ENCODE results near the gene DMBX1.

Gene DMBX1

GRCh38 chr1:46453449-46453848 is 36.2 kb upstream of the DMBX1 start:
- H3K4me3 ChIP-seq (ENCODE audit: low read depth, low read length), result no peak overlapping the region
- TF ChIP-seq CTCF (conservative IDR thresholded peaks at IDR 0.05; ENCODE audit: low read depth, low read length), result no peak
- no peak for DNase-seq (ENCODE audit: low read depth)

- no peak overlapping the region for H3K4me3 ChIP-seq (ENCODE audit: low read depth, low read length)
- DNase-seq (ENCODE audit: low read depth), result no peak
- TF ChIP-seq CTCF (conservative IDR thresholded peaks at IDR 0.05; ENCODE audit: low read depth, low read length), result no peak
Observed at GRCh38 chr1:46455951-46456350, 33.7 kb upstream of the DMBX1 start.

DNA sequence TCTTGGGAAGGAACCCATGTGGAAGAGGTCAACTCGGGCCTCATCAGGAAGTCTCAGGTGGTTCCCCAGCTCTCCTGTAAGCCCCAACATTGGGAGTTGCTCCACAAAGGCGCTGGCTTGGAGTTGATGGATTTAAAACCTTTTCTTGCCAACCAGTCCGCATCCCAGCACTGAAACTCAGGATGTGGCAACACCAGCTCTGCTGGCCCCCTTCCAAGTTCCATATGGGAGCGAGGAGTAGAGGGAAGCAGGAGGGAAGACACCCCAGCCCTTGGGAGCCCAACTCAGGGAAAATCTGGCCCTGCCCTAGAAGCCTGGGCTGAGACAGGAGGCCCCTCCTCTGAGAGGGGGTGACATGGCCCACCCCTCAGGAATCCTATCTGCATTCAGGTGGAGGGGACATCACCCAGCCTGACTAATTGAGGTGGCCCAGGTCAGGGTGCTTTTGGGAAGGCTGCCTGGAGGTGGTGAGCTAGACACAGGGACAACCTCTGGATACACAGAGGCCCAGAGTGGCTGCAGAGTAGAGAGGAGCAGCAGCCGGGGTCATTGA is 33.1 kb upstream of the DMBX1 start:
- DNase-seq (ENCODE audit: low read depth), result no peak
- H3K4me3 ChIP-seq (ENCODE audit: low read depth, low read length), result no peak overlapping the region
- no peak for TF ChIP-seq CTCF (conservative IDR thresholded peaks at IDR 0.05; ENCODE audit: low read depth, low read length)

- no peak overlapping the region for H3K4me3 ChIP-seq (ENCODE audit: low read depth, low read length)
- no peak for TF ChIP-seq CTCF (conservative IDR thresholded peaks at IDR 0.05; ENCODE audit: low read depth, low read length)
- DNase-seq (ENCODE audit: low read depth), result no peak
Observed at GRCh38 chr1:46457178-46457577, 32.5 kb upstream of the DMBX1 start.

DNA sequence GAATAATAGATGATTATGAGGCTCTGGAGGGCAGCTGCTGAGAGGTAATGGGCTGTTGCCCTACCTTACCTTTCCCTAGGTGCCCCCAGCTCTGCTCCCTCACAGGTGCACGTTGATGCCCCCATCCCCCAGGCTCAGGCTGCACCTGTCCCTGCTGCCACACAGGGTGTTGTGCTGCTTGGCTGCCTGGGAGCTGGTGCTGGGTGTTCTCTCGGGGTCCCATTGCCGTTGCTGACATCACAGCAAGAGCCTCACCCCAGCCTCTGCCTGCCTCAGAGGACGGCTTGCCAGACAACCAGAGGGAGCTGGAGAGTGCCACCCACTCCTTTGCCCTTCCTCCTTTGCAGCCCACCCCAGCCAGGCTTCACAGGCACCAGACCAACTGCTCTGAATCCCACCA is 31.4 kb upstream of the DMBX1 start:
- no peak for DNase-seq (ENCODE audit: low read depth)
- no peak for TF ChIP-seq CTCF (conservative IDR thresholded peaks at IDR 0.05; ENCODE audit: low read depth, low read length)
- H3K4me3 ChIP-seq (ENCODE audit: low read depth, low read length), result no peak overlapping the region

DNA sequence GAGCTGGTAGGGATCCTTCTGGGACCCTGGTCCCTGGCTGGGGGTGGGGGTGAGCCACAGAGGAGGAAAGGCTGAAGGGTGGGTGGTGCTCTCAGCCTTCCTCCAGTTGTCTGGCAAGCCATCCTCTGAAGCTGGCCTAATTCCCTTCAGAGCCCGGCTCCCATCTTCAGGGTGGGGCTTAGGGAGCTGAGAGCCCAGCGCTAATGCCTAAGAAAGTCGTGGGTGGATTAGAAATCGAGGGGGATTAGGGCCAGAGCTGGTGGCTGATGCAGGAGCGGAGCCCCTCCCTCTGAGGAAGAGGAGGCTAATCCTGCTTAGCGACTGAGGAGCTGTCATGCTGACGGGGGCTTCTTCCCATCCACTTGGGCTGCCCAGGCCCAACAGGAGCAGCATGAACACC is 30.8 kb upstream of the DMBX1 start:
- TF ChIP-seq CTCF (conservative IDR thresholded peaks at IDR 0.05; ENCODE audit: low read depth, low read length), result no peak
- no peak overlapping the region for H3K4me3 ChIP-seq (ENCODE audit: low read depth, low read length)
- no peak for DNase-seq (ENCODE audit: low read depth)

DNA sequence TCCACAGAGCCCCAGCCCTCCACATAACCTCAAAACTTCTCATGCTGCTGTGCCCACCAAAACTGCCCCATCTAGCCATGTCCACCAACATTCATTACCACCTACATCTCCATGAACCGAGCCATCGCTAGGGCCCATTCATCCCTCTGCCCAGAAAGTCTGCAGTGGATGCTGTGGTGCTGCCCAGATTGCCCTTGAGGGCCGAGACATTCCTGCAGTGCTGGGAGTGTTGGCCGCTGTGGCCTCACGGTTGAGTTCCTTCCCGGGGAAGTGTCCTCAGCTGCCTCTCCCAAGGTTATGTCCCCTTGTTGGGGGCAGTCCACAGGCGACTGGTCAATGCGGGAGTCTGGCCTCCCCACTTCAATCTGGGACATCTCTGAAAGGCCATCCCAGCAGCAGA is 30.3 kb upstream of the DMBX1 start:
- no peak for DNase-seq (ENCODE audit: low read depth)
- TF ChIP-seq CTCF (conservative IDR thresholded peaks at IDR 0.05; ENCODE audit: low read depth, low read length), result no peak

More for the DNA sequence above, 30.3 kb upstream of the DMBX1 start:
- H3K4me3 ChIP-seq (ENCODE audit: low read depth, low read length), result no peak overlapping the region
